Left lung (tissue), 14 donors: ENCODE results near the gene CNTROB. TPM values are rescaled to one million over a fixed set of nuclear protein-coding genes. Genes with fewer than 3 reads are reported as not detected.

Experiments
- ATAC-seq: fragments of 200-7000 bp; cut with Tn5 transposase; one replicate; pipeline ENCODE4 v1.9.1; 2020; ENCODE audit warnings: moderate library complexity
- DNase-seq, 4 donors: peaks; one replicate each; pipeline ENCODE4 v3.0.0-alpha.2; 2013 to 2020
- H3K27ac ChIP-seq, 2 donors: fragments of 200-600 bp; sonication (generic) in 1 of 2; one replicate each; pipeline versions ENCODE4 v1.5.0 to v1.8.0; 2020 to 2021
- H3K27me3 ChIP-seq, 2 donors: fragments of 200-600 bp; sonication (generic) in 1 of 2; one replicate each; pipeline versions ENCODE4 v1.5.0 to v1.8.0; 2020 to 2021
- H3K36me3 ChIP-seq, 2 donors: fragments of 200-600 bp; sonication (generic) in 1 of 2; one replicate each; pipeline versions ENCODE4 v1.5.0 to v1.8.0; 2020 to 2021
- H3K4me1 ChIP-seq, 2 donors: fragments of 200-600 bp; one replicate each; pipeline ENCODE4 v1.8.0; 2021
- H3K4me3 ChIP-seq, 2 donors: fragments of 200-600 bp; sonication (generic) in 1 of 2; one replicate each; pipeline versions ENCODE4 v1.5.0 to v1.8.0; 2020 to 2021; ENCODE audit warnings: mild to moderate bottlenecking in 1 of 2
- H3K9me3 ChIP-seq, 2 donors: fragments of 200-600 bp; sonication (generic) in 1 of 2; one replicate each; pipeline versions ENCODE4 v1.5.0 to v1.8.0; 2020 to 2021
- CTCF ChIP-seq, 2 donors: fragments of 200-600 bp; sonication (generic) in 1 of 2; IDR thresholded peaks; one replicate each; pipeline versions ENCODE4 v1.5.0 to v1.8.0; 2021; ENCODE audit warnings: antibody characterized with exemption in 2 of 2
- intact Hi-C, 2 donors: fragments of 100-400 bp; cut with DNase I; formaldehyde crosslinking; loops; one replicate each; pipeline versions ENCODE4 v1.11.2 to v1.14.2; 2022
- long read RNA-seq, 12 donors: library from polyadenylated mRNA in 2 of 12; unstranded in 2 of 12; transcript quantifications; one replicate each; pipeline ENCODE4 v2.0.0 and lab custom pipeline, GENCODE V29; 2019 to 2026
- polyA plus RNA-seq, 6 donors: library from polyadenylated mRNA; unstranded; fragments of 120-200 nt; gene quantifications; one replicate each; pipeline ENCODE4 v1.2.1, GENCODE V29; 2013; ENCODE audit not compliant: insufficient read length in 6 of 6
- total RNA-seq, 2 donors: library from RNA; stranded (reverse); fragmentation: NEBNext Ultra II Directional; extraction: Animal tissue kit (Norgen Biotek cat#: 25700); gene quantifications; one replicate each; pipeline ENCODE4 v1.2.1, GENCODE V29; 2021
- donor health status: DM: no; HTN: yes; CAD: no.
- donor health status: DM: no; HTN: no; CAD: no.

The CNTROB gene
- total RNA-seq (10 to 100 TPM; 38.2 to 50.1 TPM), polyA plus RNA-seq (10 to 100 TPM; 77.9 to 87.5 (median 83.6) TPM)
- long read RNA-seq, donor 1, partial matches to known transcripts, result 5 of 7 reads
- long read RNA-seq, donor 1, other reads (novel, unspliced or antisense), result 0 of 7 reads
- long read RNA-seq, donor 2, partial matches to known transcripts, result 0 of 2 reads
- long read RNA-seq, donor 2, other reads (novel, unspliced or antisense), result 0 of 2 reads
- long read RNA-seq, donor 3, partial matches to known transcripts, result 0 of 1 reads
- long read RNA-seq, donor 3, other reads (novel, unspliced or antisense), result 0 of 1 reads
- long read RNA-seq, donor 4, partial matches to known transcripts, result 7 of 8 reads
- long read RNA-seq, donor 4, other reads (novel, unspliced or antisense), result 1 of 8 reads
- long read RNA-seq, donor 5, partial matches to known transcripts, result 0 of 3 reads
- long read RNA-seq, donor 5, other reads (novel, unspliced or antisense), result 0 of 3 reads
- long read RNA-seq, donor 6, partial matches to known transcripts, result 0 of 1 reads
- long read RNA-seq, donor 6, other reads (novel, unspliced or antisense), result 0 of 1 reads
- long read RNA-seq, donor 7, partial matches to known transcripts, result 0 of 2 reads
- long read RNA-seq, donor 7, other reads (novel, unspliced or antisense), result 0 of 2 reads
- long read RNA-seq, donor 8, partial matches to known transcripts, result 0 of 2 reads
- long read RNA-seq, donor 8, other reads (novel, unspliced or antisense), result 0 of 2 reads
- long read RNA-seq, donor 9, result 0 reads
- long read RNA-seq, donor 10, partial matches to known transcripts, result 2 of 2 reads
- long read RNA-seq, donor 10, other reads (novel, unspliced or antisense), result 0 of 2 reads
- long read RNA-seq, donor 11, result 0 reads
- long read RNA-seq, donor 12, result 0 reads

- no peaks in the 10 kb centered on the region for H3K9me3 ChIP-seq
- peaks cover 0 to 38% of the 10 kb centered on the region in 2 donors for H3K36me3 ChIP-seq
- no peaks in the 10 kb centered on the region for H3K27me3 ChIP-seq
- DNase-seq, result peak; percentile 100
- TF ChIP-seq CTCF (IDR thresholded peaks at IDR 0.05), result no peak
- peaks cover 13 to 42% of the 10 kb centered on the region in 2 donors for H3K4me1 ChIP-seq
- intact Hi-C loops, result no loop called here
- H3K4me3 ChIP-seq, result peak within 1 kb of the TSS; percentile 77 to 79
- ATAC-seq, result peak; percentile 96
- peak within 1 kb of the TSS; percentile 65 to 91 for H3K27ac ChIP-seq
Measured at GRCh38 chr17:7931709-7932482, at the start of gene CNTROB, which contains the start of gene TRAPPC1. CNTROB (plus strand) TSS chr17:7932206; CDS start chr17:7933080, 874 bp downstream. TRAPPC1 (minus strand) TSS chr17:7931946; CDS start chr17:7931829, 117 bp downstream.

GRCh38 chr17:7882629-7883028 lies 49.4 kb upstream of the CNTROB start:
- peaks cover 4 to 65% of the 10 kb centered on the region in 2 donors for H3K4me1 ChIP-seq
- DNase-seq (no peak), ATAC-seq (no peak)
- no peaks in the 10 kb centered on the region for H3K9me3 ChIP-seq
- no peaks in the 10 kb centered on the region for H3K27me3 ChIP-seq
- H3K27ac ChIP-seq, result peak overlapping the region; percentile 28 to 55
- TF ChIP-seq CTCF (IDR thresholded peaks at IDR 0.05), result no peak
- no peaks in the 10 kb centered on the region for H3K36me3 ChIP-seq
- intact Hi-C loops, result no loop called here
- H3K4me3 ChIP-seq, result no peak overlapping the region

- no peak for TF ChIP-seq CTCF (IDR thresholded peaks at IDR 0.05)
- intact Hi-C loops, result no loop called here
- H3K27me3 ChIP-seq, result no peaks in the 10 kb centered on the region
- ATAC-seq (no peak), DNase-seq (peak in 2 of 4 donors; percentile 53 to 68)
- H3K36me3 ChIP-seq, result no peaks in the 10 kb centered on the region
- peaks cover 15 to 76% of the 10 kb centered on the region in 2 donors for H3K4me1 ChIP-seq
- peak overlapping the region; percentile 55 to 65 for H3K27ac ChIP-seq
- no peaks in the 10 kb centered on the region for H3K9me3 ChIP-seq
- H3K4me3 ChIP-seq, result peak overlapping the region in 1 of 2 donors; percentile 89
Measured at GRCh38 chr17:7883781-7884386, 48.1 kb upstream of the CNTROB start.

- H3K27me3 ChIP-seq, result no peaks in the 10 kb centered on the region
- peak overlapping the region; percentile 88 to 97 for H3K27ac ChIP-seq
- peak overlapping the region; percentile 78 to 89 for H3K4me3 ChIP-seq
- no peak for ATAC-seq
- no peaks in the 10 kb centered on the region for H3K9me3 ChIP-seq
- H3K36me3 ChIP-seq, result no peaks in the 10 kb centered on the region
- peak in 2 of 4 donors; percentile 16 to 80 for DNase-seq
- H3K4me1 ChIP-seq, result peaks cover 24 to 84% of the 10 kb centered on the region in 2 donors
- TF ChIP-seq CTCF (IDR thresholded peaks at IDR 0.05), result no peak
- intact Hi-C loops, result no loop called here
Measured at GRCh38 chr17:7884581-7885366, 47.2 kb upstream of the CNTROB start.
